ENCODE results near the gene EXTL1. TPM values are rescaled to one million over a fixed set of nuclear protein-coding genes. Genes with fewer than 3 reads are reported as not detected.

Gene EXTL1
- total and polyA plus RNA-seq, 2 donors (not counting 3 experiments of a cell fraction or from before 2014, with no cell fraction given): not detected

DNA sequence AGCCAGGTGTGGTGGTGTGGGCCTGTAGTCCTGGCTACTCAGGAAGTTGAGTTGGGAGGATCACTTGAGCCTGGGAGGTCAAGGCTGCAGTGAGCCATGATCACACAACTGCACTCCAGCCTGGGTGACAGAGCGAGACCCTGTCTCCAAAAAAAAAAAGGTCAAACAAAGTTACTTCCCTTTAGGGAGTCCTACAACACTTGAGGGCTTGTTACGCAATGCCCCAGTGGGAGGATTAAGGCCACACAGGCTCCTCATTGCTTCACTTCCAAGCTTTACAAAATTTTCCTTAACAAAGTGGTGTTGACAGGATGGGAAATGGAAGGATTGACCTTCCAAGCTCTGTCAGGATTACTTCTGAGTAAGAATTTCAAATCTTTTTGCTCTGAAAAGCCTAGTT, 6.2 kb upstream of the EXTL1 start:
- no peak overlapping the region for H3K4me3 ChIP-seq (replicated peaks in 1 of 3; ENCODE audit: insufficient read depth in 1 of 3, low read depth in 1 of 3, low read length in 3 of 3)
- peaks cover 0 to under 1% of the 10 kb centered on the region in 2 experiments for H3K27me3 ChIP-seq (ENCODE audit: control insufficient read depth in 2 of 2, insufficient read depth in 2 of 2, low read length in 2 of 2)
- DNase-seq (ENCODE audit: low read depth, low spot score) (no peak), FAIRE-seq (no peak)
- no peak for TF ChIP-seq POLR2AphosphoS5 (IDR thresholded peaks at IDR 0.05; ENCODE audit: insufficient read depth, low read depth, low read length)
- TF ChIP-seq JUN (IDR thresholded peaks at IDR 0.05; ENCODE audit: borderline replicate concordance, insufficient read depth, insufficient read length, low read depth): no peak
- TF ChIP-seq FOS (IDR thresholded peaks at IDR 0.05; ENCODE audit: borderline replicate concordance, insufficient read depth, low read length): no peak
- TF ChIP-seq EZH2 (IDR thresholded peaks at IDR 0.05; ENCODE audit: borderline replicate concordance, low read depth, low read length, severe bottlenecking): no peak
- TF ChIP-seq POLR2A (IDR thresholded peaks at IDR 0.05; ENCODE audit: low read depth, low read length): no peak
- TF ChIP-seq, protein P1, sequence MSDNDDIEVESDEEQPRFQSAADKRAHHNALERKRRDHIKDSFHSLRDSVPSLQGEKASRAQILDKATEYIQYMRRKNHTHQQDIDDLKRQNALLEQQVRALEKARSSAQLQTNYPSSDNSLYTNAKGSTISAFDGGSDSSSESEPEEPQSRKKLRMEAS (IDR thresholded peaks at IDR 0.05; ENCODE audit: insufficient read depth, insufficient read length): no peak
- no peak for TF ChIP-seq GATA2 (IDR thresholded peaks at IDR 0.05; ENCODE audit: insufficient read depth, insufficient read length, low read depth, low read length)
- TF ChIP-seq MYC (IDR thresholded peaks at IDR 0.05; ENCODE audit: low read depth, low read length): no peak
- TF ChIP-seq, protein P2, sequence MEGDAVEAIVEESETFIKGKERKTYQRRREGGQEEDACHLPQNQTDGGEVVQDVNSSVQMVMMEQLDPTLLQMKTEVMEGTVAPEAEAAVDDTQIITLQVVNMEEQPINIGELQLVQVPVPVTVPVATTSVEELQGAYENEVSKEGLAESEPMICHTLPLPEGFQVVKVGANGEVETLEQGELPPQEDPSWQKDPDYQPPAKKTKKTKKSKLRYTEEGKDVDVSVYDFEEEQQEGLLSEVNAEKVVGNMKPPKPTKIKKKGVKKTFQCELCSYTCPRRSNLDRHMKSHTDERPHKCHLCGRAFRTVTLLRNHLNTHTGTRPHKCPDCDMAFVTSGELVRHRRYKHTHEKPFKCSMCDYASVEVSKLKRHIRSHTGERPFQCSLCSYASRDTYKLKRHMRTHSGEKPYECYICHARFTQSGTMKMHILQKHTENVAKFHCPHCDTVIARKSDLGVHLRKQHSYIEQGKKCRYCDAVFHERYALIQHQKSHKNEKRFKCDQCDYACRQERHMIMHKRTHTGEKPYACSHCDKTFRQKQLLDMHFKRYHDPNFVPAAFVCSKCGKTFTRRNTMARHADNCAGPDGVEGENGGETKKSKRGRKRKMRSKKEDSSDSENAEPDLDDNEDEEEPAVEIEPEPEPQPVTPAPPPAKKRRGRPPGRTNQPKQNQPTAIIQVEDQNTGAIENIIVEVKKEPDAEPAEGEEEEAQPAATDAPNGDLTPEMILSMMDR (IDR thresholded peaks at IDR 0.05; ENCODE audit: extremely low read depth in 1 of 2, insufficient read depth in 1 of 2, low read depth in 1 of 2, low read length in 2 of 2): no peak
- ChIA-PET POLR2A (no interaction called here), CTCF (no interaction called here)
- no peaks in the 10 kb centered on the region for H3K4me1 ChIP-seq (ENCODE audit: control insufficient read depth, extremely low read depth, insufficient read depth, low read length)
- no peak overlapping the region for H2AFZ ChIP-seq (ENCODE audit: low read depth, low read length)
- intact Hi-C loops (cut with micrococcal nuclease): no loop called here
- dilution Hi-C loops (cut with MboI; ENCODE audit: extremely low pct_ligation_motif_present, low sequenced_read_pairs): no loop called here
- no peak overlapping the region for H3K27ac ChIP-seq (ENCODE audit: insufficient read depth, low read depth, low read length)
- no peaks in the 10 kb centered on the region for H4K20me1 ChIP-seq (replicated peaks; ENCODE audit: control insufficient read depth, extremely low read depth, insufficient read depth, low read length)
- no peaks in the 10 kb centered on the region for H3K9me1 ChIP-seq (replicated peaks; ENCODE audit: control insufficient read depth, extremely low read depth, insufficient read depth, low read length)
- H3K79me2 ChIP-seq (ENCODE audit: control insufficient read depth, insufficient read depth, low read length): no peaks in the 10 kb centered on the region
- no peak overlapping the region for H3K4me2 ChIP-seq (ENCODE audit: insufficient read depth, low read length)
- no peak overlapping the region for H3K9ac ChIP-seq (replicated peaks; ENCODE audit: extremely low read depth, insufficient read depth, low read length)
- no peaks in the 10 kb centered on the region for H3K36me3 ChIP-seq (ENCODE audit: control insufficient read depth in 2 of 2, extremely low read depth in 1 of 2, insufficient read depth in 2 of 2, low read length in 2 of 2)
- no TSS peak for BruUV-seq (replicated peaks)
- no peaks in the 10 kb centered on the region for H3K9me3 ChIP-seq (replicated peaks; ENCODE audit: control insufficient read depth, insufficient read depth, low read length)
